Hepatocyte (in vitro differentiated cells): ENCODE data around the gene CAPZB. TPM values are rescaled to one million over a fixed set of nuclear protein-coding genes. Genes with fewer than 3 reads are reported as not detected.

ENCODE experiments used
- DNase-seq: peaks from one replicate; pipeline ENCODE4 v3.0.0-alpha.2; 2016; ENCODE audit warnings: low spot score
- H2AFZ ChIP-seq: fragments of 200-600 bp; sonication (generic); 2 replicates; pipeline ENCODE4 v1.6.0; 2016; ENCODE audit warnings: antibody characterized with exemption, mild to moderate bottlenecking
- H3K27ac ChIP-seq: fragments of 200-600 bp; sonication (generic); 2 replicates; pipeline ENCODE4 v1.5.1; 2016; ENCODE audit warnings: mild to moderate bottlenecking
- H3K27me3 ChIP-seq: fragments of 200-600 bp; sonication (generic); 2 replicates; pipeline ENCODE4 v1.6.1; 2016
- H3K36me3 ChIP-seq: fragments of 200-600 bp; sonication (generic); replicated peaks from 2 replicates; pipeline ENCODE4 v1.5.1; 2016; ENCODE audit warnings: low read depth; ENCODE audit not compliant: insufficient read depth
- H3K4me1 ChIP-seq: fragments of 200-600 bp; sonication (generic); 2 replicates; pipeline ENCODE4 v1.5.1; 2016; ENCODE audit warnings: mild to moderate bottlenecking, moderate library complexity; ENCODE audit not compliant: insufficient read depth
- H3K4me2 ChIP-seq: fragments of 200-600 bp; sonication (generic); 2 replicates; pipeline ENCODE4 v1.6.0; 2016
- H3K4me3 ChIP-seq: fragments of 200-600 bp; sonication (generic); 2 replicates; pipeline ENCODE4 v1.5.1; 2016; ENCODE audit warnings: mild to moderate bottlenecking
- H3K79me2 ChIP-seq: fragments of 200-600 bp; sonication (generic); 2 replicates; pipeline ENCODE4 v1.6.0; 2017; ENCODE audit warnings: mild to moderate bottlenecking
- H3K9me2 ChIP-seq: fragments of 200-600 bp; sonication (generic); replicated peaks from 2 replicates; pipeline ENCODE4 v1.6.0; 2017; ENCODE audit warnings: mild to moderate bottlenecking; ENCODE audit not compliant: insufficient read depth
- H3K9me3 ChIP-seq: fragments of 200-600 bp; sonication (generic); 2 replicates; pipeline ENCODE4 v1.5.1; 2016; ENCODE audit warnings: low read depth, mild to moderate bottlenecking
- H4K20me1 ChIP-seq: fragments of 200-600 bp; sonication (generic); 2 replicates; pipeline ENCODE4 v1.6.0; 2016; ENCODE audit warnings: mild to moderate bottlenecking; ENCODE audit not compliant: insufficient read depth, poor library complexity, severe bottlenecking
- CTCF ChIP-seq: fragments of 200-600 bp; sonication (generic); IDR thresholded peaks from 2 replicates; pipeline ENCODE4 v1.5.1; 2016; ENCODE audit warnings: antibody characterized with exemption, mild to moderate bottlenecking; ENCODE audit not compliant: poor library complexity
- EZH2 ChIP-seq: fragments of 200-600 bp; sonication (generic); IDR thresholded peaks from 2 replicates; pipeline ENCODE4 v1.6.1; 2016; ENCODE audit warnings: antibody characterized with exemption, mild to moderate bottlenecking, borderline replicate concordance
- EZH2phosphoT487 ChIP-seq: fragments of 200-600 bp; sonication (generic); IDR thresholded peaks from one replicate; pipeline ENCODE4 v1.6.1; 2018; ENCODE audit warnings: antibody characterized with exemption, mild to moderate bottlenecking, low read depth, moderate library complexity; ENCODE audit not compliant: unreplicated experiment, severe bottlenecking
- WGBS: methylation state at CpG from one replicate; pipeline ENCODE4 v1.1.6; 2016; ENCODE audit warnings: low lambda C conversion rate; ENCODE audit errors: missing lambda C conversion rate; 5-methylcytosine and 5-hydroxymethylcytosine counted together
- polyA plus RNA-seq: library from polyadenylated mRNA; unstranded; fragments of >200 nt; fragmentation: Nextera tagmentation; extraction: Ambion mirVana; gene quantifications from 2 replicates; pipeline ENCODE4 v1.2.1, GENCODE V29; 2016
- total RNA-seq: library from RNA; depleted of rRNA; stranded (reverse); fragments of >200 nt; gene quantifications from 2 replicates; pipeline ENCODE4 v1.2.3, GENCODE V29; 2014

The CAPZB gene
- total and polyA plus RNA-seq, 2 experiments from 2014 or later = 139 to 261 TPM

GRCh38 chr1:19388980-19389379 lies 96.4 kb downstream of the CAPZB start:
- no peak overlapping the region for H3K4me2 ChIP-seq
- no peaks in the 10 kb centered on the region for H3K9me3 ChIP-seq
- H3K79me2 ChIP-seq = peaks cover 67% of the 10 kb centered on the region
- no peaks in the 10 kb centered on the region for H3K27me3 ChIP-seq
- H4K20me1 ChIP-seq = peaks cover 10% of the 10 kb centered on the region
- no peak overlapping the region for H3K4me3 ChIP-seq
- H3K36me3 ChIP-seq = no peaks in the 10 kb centered on the region
- H3K27ac ChIP-seq = no peak overlapping the region
- TF ChIP-seq CTCF = no peak
- TF ChIP-seq EZH2 = no peak
- TF ChIP-seq EZH2phosphoT487 = no peak
- peaks cover 49% of the 10 kb centered on the region for H3K4me1 ChIP-seq
- no peaks in the 10 kb centered on the region for H3K9me2 ChIP-seq
- 96% methylated on average over 9 of the region's 9 CpGs for WGBS
- H2AFZ ChIP-seq = no peak overlapping the region
- no peak for DNase-seq

GRCh38 chr1:19387045-19387467 lies 98.3 kb downstream of the CAPZB start:
- no peak overlapping the region for H3K4me3 ChIP-seq
- H4K20me1 ChIP-seq = peaks cover 6% of the 10 kb centered on the region
- H3K36me3 ChIP-seq = no peaks in the 10 kb centered on the region
- H3K4me1 ChIP-seq = peaks cover 54% of the 10 kb centered on the region
- no peaks in the 10 kb centered on the region for H3K9me3 ChIP-seq
- TF ChIP-seq EZH2 (no peak), CTCF (peak; percentile 18), EZH2phosphoT487 (no peak)
- 91% methylated on average over 4 of the region's 4 CpGs for WGBS
- H2AFZ ChIP-seq = no peak overlapping the region
- no peaks in the 10 kb centered on the region for H3K9me2 ChIP-seq
- H3K4me2 ChIP-seq = no peak overlapping the region
- H3K79me2 ChIP-seq = peaks cover 53% of the 10 kb centered on the region
- no peaks in the 10 kb centered on the region for H3K27me3 ChIP-seq
- peak overlapping the region; percentile 95 for H3K27ac ChIP-seq
- no peak for DNase-seq

GRCh38 chr1:19385869-19386591 lies 99.3 kb downstream of the CAPZB start:
- Histone ChIP-seq H3K36me3 (no peaks in the 10 kb centered on the region), H3K9me2 (no peaks in the 10 kb centered on the region), H4K20me1 (no peaks in the 10 kb centered on the region), H2AFZ (no peak overlapping the region), H3K27me3 (no peaks in the 10 kb centered on the region), H3K79me2 (peaks cover 49% of the 10 kb centered on the region), H3K9me3 (no peaks in the 10 kb centered on the region), H3K4me3 (no peak overlapping the region), H3K27ac (peak overlapping the region; percentile 95), H3K4me2 (peak overlapping the region; percentile 57), H3K4me1 (peaks cover 48% of the 10 kb centered on the region)
- 62% methylated on average over 15 of the region's 15 CpGs for WGBS
- TF ChIP-seq CTCF (no peak), EZH2 (no peak), EZH2phosphoT487 (no peak)
- DNase-seq = peak; percentile 74

- no peak overlapping the region for H3K4me3 ChIP-seq
- TF ChIP-seq EZH2phosphoT487 (no peak), CTCF (no peak), EZH2 (no peak)
Measured at GRCh38 chr1:19385221-19385620, 100.1 kb downstream of the CAPZB start.

More at GRCh38 chr1:19385221-19385620, 100.1 kb downstream of the CAPZB start:
- peaks cover 42% of the 10 kb centered on the region for H3K79me2 ChIP-seq
- H3K9me3 ChIP-seq = no peaks in the 10 kb centered on the region
- no peak overlapping the region for H2AFZ ChIP-seq
- no peaks in the 10 kb centered on the region for H3K36me3 ChIP-seq
- H3K9me2 ChIP-seq = no peaks in the 10 kb centered on the region
- peak overlapping the region; percentile 95 for H3K27ac ChIP-seq
- no peaks in the 10 kb centered on the region for H4K20me1 ChIP-seq
- H3K4me1 ChIP-seq = peaks cover 44% of the 10 kb centered on the region
- H3K4me2 ChIP-seq = peak overlapping the region; percentile 59
- no peaks in the 10 kb centered on the region for H3K27me3 ChIP-seq
- WGBS = 89% methylated on average over 9 of the region's 9 CpGs
- no peak for DNase-seq
